HG02571 (cell line): ENCODE measurements around the gene DDIAS.
"Not testable (repeated sequence)": the region's sequence is repeated elsewhere in the genome, so short reads cannot be mapped to it uniquely, and the experiment has no call there.

ENCODE experiments used
- ATAC-seq: cut with Tn5 transposase; IDR thresholded peaks from one replicate; pipeline ENCODE4 v1.9.1; 2021; ENCODE audit warnings: mild to moderate bottlenecking, moderate library complexity; ENCODE audit not compliant: unreplicated experiment

The DDIAS gene

GRCh38 chr11:82969811-82970210 lies 68.3 kb downstream of the DDIAS start:
- ATAC-seq: peak; percentile 93

- ATAC-seq: not testable (repeated sequence)
Observed at GRCh38 chr11:82970507-82971083, 69.1 kb downstream of the DDIAS start.

- ATAC-seq: peak; percentile 42
Observed at GRCh38 chr11:82971519-82971946, 70.0 kb downstream of the DDIAS start.

- ATAC-seq: no peak
Observed at GRCh38 chr11:82972103-82972502, 70.6 kb downstream of the DDIAS start.

- ATAC-seq: no peak
Observed at GRCh38 chr11:82974135-82974534, 72.6 kb downstream of the DDIAS start.

- ATAC-seq: no peak
Observed at GRCh38 chr11:82974851-82975250, 73.3 kb downstream of the DDIAS start.

GRCh38 chr11:82975882-82976281 lies 74.3 kb downstream of the DDIAS start:
- no peak for ATAC-seq

- no peak for ATAC-seq
Observed at GRCh38 chr11:82976786-82977185, 75.2 kb downstream of the DDIAS start.

GRCh38 chr11:82978422-82979099 lies 77.0 kb downstream of the DDIAS start:
- no peak for ATAC-seq

GRCh38 chr11:82979824-82980223 lies 78.3 kb downstream of the DDIAS start:
- ATAC-seq: no peak

- no peak for ATAC-seq
Observed at GRCh38 chr11:82980292-82980691, 78.8 kb downstream of the DDIAS start.

- no peak for ATAC-seq
Observed at GRCh38 chr11:82980947-82981346, 79.4 kb downstream of the DDIAS start.

GRCh38 chr11:82981852-82982251 lies 80.3 kb downstream of the DDIAS start:
- ATAC-seq: no peak
